ENCODE data around the gene MTF2. TPM values are rescaled to one million over a fixed set of nuclear protein-coding genes. Genes with fewer than 3 reads are reported as not detected.

Gene MTF2
- total and polyA plus RNA-seq, 9 of the 15 experiments (the other 6 are each of a cell fraction or from before 2014, with no cell fraction given) = 29.3 to 124 (median 57.7) TPM

- ChIA-PET CTCF (ENCODE audit: low intra/inter-chr PET ratio) (no interaction called here), POLR2A (interaction anchor here (0.7 kb wide), 1 partner anchor 10 kb away, joined by 4 read pairs; no protein-coding TSS in a partner anchor)
- peaks cover 74% of the 10 kb centered on the region for H3K79me2 ChIP-seq (ENCODE audit: control insufficient read depth, insufficient read depth, low read length)
- no peak overlapping the region for H2AFZ ChIP-seq (ENCODE audit: low read depth, low read length)
- ATAC-seq (peak; percentile 28), FAIRE-seq (no peak), DNase-seq (ENCODE audit: extremely low read depth in 1 of 4, low spot score in 3 of 4) (no peak)
- no peaks in the 10 kb centered on the region for H3K9me1 ChIP-seq (ENCODE audit: control insufficient read depth, insufficient read depth, low read length)
- peaks cover 6% of the 10 kb centered on the region for H3K9me3 ChIP-seq (replicated peaks; ENCODE audit: control insufficient read depth, insufficient read depth, low read depth, low read length)
- TF ChIP-seq ZC3H11A (IDR thresholded peaks at IDR 0.05; ENCODE audit: low read depth, low read length) (no peak), FOSL1 (tag; conservative IDR thresholded peaks at IDR 0.05) (peak; percentile 42), HEY1 (CRISPR knock-in tag; IDR thresholded peaks at IDR 0.05; ENCODE audit: borderline replicate concordance) (no peak), JUND (IDR thresholded peaks at IDR 0.05; ENCODE audit: borderline replicate concordance, low read depth, low read length) (0 out of 2 replicates have a peak, but pooled peaks have one; percentile 11), JUND (tag; IDR thresholded peaks at IDR 0.05; ENCODE audit: borderline replicate concordance, low read depth, low read length) (peak; percentile 49; the same call in 1 of the 3 replicates), KLF13 (tag; IDR thresholded peaks at IDR 0.05; ENCODE audit: borderline replicate concordance, low read depth) (no peak), NR2C1 (IDR thresholded peaks at IDR 0.05) (no peak), NR2C1 (tag; IDR thresholded peaks at IDR 0.05) (no peak)
- no peak overlapping the region for H3K4me3 ChIP-seq
- no peak overlapping the region for H3K4me2 ChIP-seq (ENCODE audit: insufficient read depth, low read length)
- H3K27me3 ChIP-seq (ENCODE audit: control insufficient read depth in 2 of 2, insufficient read depth in 2 of 2, low read length in 2 of 2) = no peaks in the 10 kb centered on the region
- peaks cover 58% of the 10 kb centered on the region for H3K36me3 ChIP-seq (ENCODE audit: control insufficient read depth, insufficient read depth, low read length)
- H3K9ac ChIP-seq (ENCODE audit: insufficient read depth in 1 of 2, low read depth in 2 of 2, low read length in 2 of 2) = no peak overlapping the region
- 0 out of 5 replicates have a peak, but pooled peaks cover 0 to 5% of the 10 kb centered on the region in 2 experiments for H3K4me1 ChIP-seq (replicated peaks in 1 of 2; ENCODE audit: control insufficient read depth in 2 of 2, insufficient read depth in 2 of 2, low read length in 2 of 2)
- H4K20me1 ChIP-seq (replicated peaks; ENCODE audit: control insufficient read depth, insufficient read depth, low read length) = no peaks in the 10 kb centered on the region
- peak overlapping the region; percentile 25; the same call in 1 of the 3 replicates for H3K27ac ChIP-seq (ENCODE audit: extremely low read depth, low read depth, low read length)
- no TSS peak for BruUV-seq (replicated peaks)
- intact Hi-C loops (cut with micrococcal nuclease) (no loop called here), in situ Hi-C loops (cut with MboI) (no loop called here)
Observed at GRCh38 chr1:93111561-93111960, 32.5 kb downstream of the MTF2 start.

Measured in K562 (cell line).